ENCODE results near the gene ELP1.
"Not testable (repeated sequence)": the region's sequence is repeated elsewhere in the genome, so short reads cannot be mapped to it uniquely, and the experiment has no call there.

The ELP1 gene

GRCh38 chr9:108905494-108905893, 28.4 kb downstream of the ELP1 start:
- no peak for TF ChIP-seq ZNF274 (IDR thresholded peaks at IDR 0.05; ENCODE audit: low read depth, low read length)
- no peak overlapping the region for H3K4me3 ChIP-seq (ENCODE audit: low read length)

- H3K4me3 ChIP-seq (ENCODE audit: low read length): no peak overlapping the region
- TF ChIP-seq ZNF274 (IDR thresholded peaks at IDR 0.05; ENCODE audit: low read depth, low read length): no peak
Measured at GRCh38 chr9:108904161-108904560, 29.8 kb downstream of the ELP1 start.

- no peak for TF ChIP-seq ZNF274 (IDR thresholded peaks at IDR 0.05; ENCODE audit: low read depth, low read length)
- no peak overlapping the region for H3K4me3 ChIP-seq (ENCODE audit: low read length)
Measured at GRCh38 chr9:108903420-108904103, 30.4 kb downstream of the ELP1 start.

GRCh38 chr9:108900176-108900575, 33.7 kb downstream of the ELP1 start:
- H3K4me3 ChIP-seq (ENCODE audit: low read length): no peak overlapping the region
- TF ChIP-seq ZNF274 (IDR thresholded peaks at IDR 0.05; ENCODE audit: low read depth, low read length): no peak

- not testable (repeated sequence) for H3K4me3 ChIP-seq (ENCODE audit: low read length)
Measured at GRCh38 chr9:108899023-108899695, 34.8 kb downstream of the ELP1 start.

- TF ChIP-seq ZNF274 (IDR thresholded peaks at IDR 0.05; ENCODE audit: low read depth, low read length): no peak
- H3K4me3 ChIP-seq (ENCODE audit: low read length): no peak overlapping the region
Measured at GRCh38 chr9:108897324-108898096, 36.4 kb downstream of the ELP1 start.

GRCh38 chr9:108894225-108894997, 39.5 kb downstream of the ELP1 start:
- no peak overlapping the region for H3K4me3 ChIP-seq (ENCODE audit: low read length)
- TF ChIP-seq ZNF274 (IDR thresholded peaks at IDR 0.05; ENCODE audit: low read depth, low read length): no peak

- TF ChIP-seq ZNF274 (IDR thresholded peaks at IDR 0.05; ENCODE audit: low read depth, low read length): no peak
- no peak overlapping the region for H3K4me3 ChIP-seq (ENCODE audit: low read length)
Measured at GRCh38 chr9:108889649-108890067, 44.3 kb downstream of the ELP1 start.

GRCh38 chr9:108886594-108887271, 47.2 kb downstream of the ELP1 start:
- not testable (repeated sequence) for H3K4me3 ChIP-seq (ENCODE audit: low read length)

- TF ChIP-seq ZNF274 (IDR thresholded peaks at IDR 0.05; ENCODE audit: low read depth, low read length): no peak
- no peak overlapping the region; the same call in 1 of the 2 replicates for H3K4me3 ChIP-seq (ENCODE audit: low read length)
Measured at GRCh38 chr9:108885643-108886348, 48.1 kb downstream of the ELP1 start.

GRCh38 chr9:108884701-108885100, 49.2 kb downstream of the ELP1 start:
- H3K4me3 ChIP-seq (ENCODE audit: low read length): no peak overlapping the region
- TF ChIP-seq ZNF274 (IDR thresholded peaks at IDR 0.05; ENCODE audit: low read depth, low read length): no peak

GRCh38 chr9:108883085-108883484, 50.8 kb downstream of the ELP1 start:
- TF ChIP-seq ZNF274 (IDR thresholded peaks at IDR 0.05; ENCODE audit: low read depth, low read length): no peak
- H3K4me3 ChIP-seq (ENCODE audit: low read length): no peak overlapping the region

All from GM08714 (cell line).